ENCODE results near the gene KDM8.

The KDM8 gene

DNA sequence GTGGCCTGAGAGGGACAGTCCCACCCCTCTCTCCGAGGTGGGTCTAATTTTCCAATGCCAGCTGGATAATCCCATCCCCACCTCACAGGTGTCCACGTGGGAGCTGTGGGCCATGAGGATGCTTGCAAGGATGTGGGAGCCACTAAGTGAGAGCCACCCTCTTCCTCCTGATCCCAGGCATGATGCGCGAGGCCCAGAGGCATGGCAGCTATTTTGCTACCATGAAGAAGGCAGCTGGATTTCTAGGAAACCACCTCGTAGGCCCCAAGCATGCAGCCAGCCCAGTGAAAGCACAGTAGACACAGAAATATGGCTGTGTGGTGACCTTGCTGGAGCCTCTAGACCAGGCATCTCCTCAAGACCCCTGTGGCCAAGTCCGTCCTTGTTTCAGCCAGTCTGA lies 20.4 kb downstream of the KDM8 start:
- Histone ChIP-seq H2AFZ (ENCODE audit: low read length) (no peak overlapping the region), H3K9me3 (ENCODE audit: insufficient read depth, low read depth, low read length) (no peaks in the 10 kb centered on the region), H3K9ac (ENCODE audit: low read depth, low read length, poor library complexity, severe bottlenecking) (no peak overlapping the region), H3K4me2 (ENCODE audit: low read depth, low read length, poor library complexity, severe bottlenecking) (no peak overlapping the region), H3K36me3 (ENCODE audit: insufficient read depth, low read length) (peaks cover 5% of the 10 kb centered on the region; the same call in 1 of the 2 replicates), H3K27me3 (ENCODE audit: insufficient read depth, low read length, poor library complexity, severe bottlenecking) (no peaks in the 10 kb centered on the region), H3K9me2 (replicated peaks; ENCODE audit: low read depth, low read length) (no peaks in the 10 kb centered on the region), H3F3A (ENCODE audit: low read depth) (no peaks in the 10 kb centered on the region; the same call in 1 of the 2 replicates), H3K4me3 (ENCODE audit: low read length, poor library complexity, severe bottlenecking) (no peak overlapping the region), H4K20me1 (ENCODE audit: insufficient read depth, low read length, poor library complexity, severe bottlenecking) (no peaks in the 10 kb centered on the region), H3K4me1 (ENCODE audit: insufficient read depth, low read length, poor library complexity, severe bottlenecking) (no peaks in the 10 kb centered on the region), H3K79me2 (ENCODE audit: insufficient read depth, low read length) (no peaks in the 10 kb centered on the region)
- no peak for TF ChIP-seq EZH2phosphoT487 (IDR thresholded peaks at IDR 0.05; ENCODE audit: borderline replicate concordance)
- TF ChIP-seq, protein P1, sequence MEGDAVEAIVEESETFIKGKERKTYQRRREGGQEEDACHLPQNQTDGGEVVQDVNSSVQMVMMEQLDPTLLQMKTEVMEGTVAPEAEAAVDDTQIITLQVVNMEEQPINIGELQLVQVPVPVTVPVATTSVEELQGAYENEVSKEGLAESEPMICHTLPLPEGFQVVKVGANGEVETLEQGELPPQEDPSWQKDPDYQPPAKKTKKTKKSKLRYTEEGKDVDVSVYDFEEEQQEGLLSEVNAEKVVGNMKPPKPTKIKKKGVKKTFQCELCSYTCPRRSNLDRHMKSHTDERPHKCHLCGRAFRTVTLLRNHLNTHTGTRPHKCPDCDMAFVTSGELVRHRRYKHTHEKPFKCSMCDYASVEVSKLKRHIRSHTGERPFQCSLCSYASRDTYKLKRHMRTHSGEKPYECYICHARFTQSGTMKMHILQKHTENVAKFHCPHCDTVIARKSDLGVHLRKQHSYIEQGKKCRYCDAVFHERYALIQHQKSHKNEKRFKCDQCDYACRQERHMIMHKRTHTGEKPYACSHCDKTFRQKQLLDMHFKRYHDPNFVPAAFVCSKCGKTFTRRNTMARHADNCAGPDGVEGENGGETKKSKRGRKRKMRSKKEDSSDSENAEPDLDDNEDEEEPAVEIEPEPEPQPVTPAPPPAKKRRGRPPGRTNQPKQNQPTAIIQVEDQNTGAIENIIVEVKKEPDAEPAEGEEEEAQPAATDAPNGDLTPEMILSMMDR (conservative IDR thresholded peaks at IDR 0.05; ENCODE audit: low read length) = no peak

DNA sequence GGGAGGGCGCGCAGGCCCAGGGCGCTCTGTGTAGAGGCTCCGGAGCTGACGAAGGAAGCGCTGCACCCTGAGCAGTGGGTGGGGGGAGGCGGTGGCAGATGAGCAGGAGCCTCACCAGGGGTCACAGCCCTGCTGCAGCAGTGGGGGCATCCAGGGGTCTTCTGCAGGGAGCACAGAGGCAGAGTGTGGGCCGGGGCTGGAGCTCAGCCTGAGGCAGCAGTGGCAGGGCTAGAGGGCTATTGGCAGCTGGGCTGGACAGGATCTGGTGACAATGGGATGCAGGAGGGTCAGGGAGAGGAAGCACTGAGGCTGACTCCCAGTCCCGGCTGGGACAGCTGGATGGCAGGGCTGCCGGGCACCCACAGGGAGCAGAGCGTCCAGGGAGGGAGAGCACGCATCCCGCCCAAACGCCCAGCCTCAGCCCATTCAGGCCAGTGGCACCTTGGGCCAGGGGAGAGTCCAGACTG lies 21.0 kb downstream of the KDM8 start:
- H3K4me3 ChIP-seq (ENCODE audit: low read length, poor library complexity, severe bottlenecking) = no peak overlapping the region
- TF ChIP-seq, protein P1 (conservative IDR thresholded peaks at IDR 0.05; ENCODE audit: low read length) = no peak
- no peak for TF ChIP-seq EZH2phosphoT487 (IDR thresholded peaks at IDR 0.05; ENCODE audit: borderline replicate concordance)
- H4K20me1 ChIP-seq (ENCODE audit: insufficient read depth, low read length, poor library complexity, severe bottlenecking) = no peaks in the 10 kb centered on the region
- no peaks in the 10 kb centered on the region for H3K9me2 ChIP-seq (replicated peaks; ENCODE audit: low read depth, low read length)
- no peak overlapping the region for H3K4me2 ChIP-seq (ENCODE audit: low read depth, low read length, poor library complexity, severe bottlenecking)
- no peaks in the 10 kb centered on the region for H3K9me3 ChIP-seq (ENCODE audit: insufficient read depth, low read depth, low read length)
- no peaks in the 10 kb centered on the region for H3K27me3 ChIP-seq (ENCODE audit: insufficient read depth, low read length, poor library complexity, severe bottlenecking)
- H3K36me3 ChIP-seq (ENCODE audit: insufficient read depth, low read length) = peaks cover 3% of the 10 kb centered on the region; the same call in 1 of the 2 replicates
- no peaks in the 10 kb centered on the region for H3K79me2 ChIP-seq (ENCODE audit: insufficient read depth, low read length)
- H3F3A ChIP-seq (ENCODE audit: low read depth) = no peaks in the 10 kb centered on the region; the same call in 1 of the 2 replicates
- no peaks in the 10 kb centered on the region for H3K4me1 ChIP-seq (ENCODE audit: insufficient read depth, low read length, poor library complexity, severe bottlenecking)
- H2AFZ ChIP-seq (ENCODE audit: low read length) = no peak overlapping the region
- no peak overlapping the region for H3K9ac ChIP-seq (ENCODE audit: low read depth, low read length, poor library complexity, severe bottlenecking)

DNA sequence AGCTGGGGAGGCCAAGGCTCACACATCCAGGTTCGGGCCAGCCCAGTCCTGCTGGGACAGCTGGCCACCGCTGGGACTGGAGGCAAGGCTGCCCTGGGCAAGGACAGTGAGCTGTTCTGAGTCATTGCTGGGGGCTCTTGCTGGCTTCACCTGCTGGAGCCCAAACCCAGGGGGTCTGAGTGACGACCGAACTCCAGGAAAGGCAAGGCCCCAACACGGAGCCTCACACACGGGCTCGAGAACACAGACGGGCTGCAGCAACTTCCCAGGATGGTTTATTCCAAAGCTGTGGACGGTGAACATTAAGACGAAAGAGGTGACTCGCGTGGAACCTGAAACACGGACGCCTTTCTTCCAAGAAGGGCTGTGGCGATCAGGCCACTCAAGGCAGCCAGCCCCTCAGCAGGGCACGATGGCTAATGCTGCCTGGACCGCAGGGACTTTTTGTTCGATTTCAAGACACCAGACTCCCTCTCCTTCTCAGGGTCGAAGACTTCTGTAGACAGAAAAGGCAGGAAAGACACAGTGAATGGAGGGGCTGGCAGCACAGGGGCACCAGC lies 21.5 kb downstream of the KDM8 start:
- H3F3A ChIP-seq (ENCODE audit: low read depth) = no peaks in the 10 kb centered on the region; the same call in 1 of the 2 replicates
- no peaks in the 10 kb centered on the region for H3K79me2 ChIP-seq (ENCODE audit: insufficient read depth, low read length)
- H3K9me3 ChIP-seq (ENCODE audit: insufficient read depth, low read depth, low read length) = no peaks in the 10 kb centered on the region
- no peaks in the 10 kb centered on the region for H4K20me1 ChIP-seq (ENCODE audit: insufficient read depth, low read length, poor library complexity, severe bottlenecking)
- TF ChIP-seq EZH2phosphoT487 (IDR thresholded peaks at IDR 0.05; ENCODE audit: borderline replicate concordance) = no peak
- TF ChIP-seq, protein P1 (conservative IDR thresholded peaks at IDR 0.05; ENCODE audit: low read length) = no peak
- H3K9me2 ChIP-seq (replicated peaks; ENCODE audit: low read depth, low read length) = no peaks in the 10 kb centered on the region
- H2AFZ ChIP-seq (ENCODE audit: low read length) = no peak overlapping the region
- no peaks in the 10 kb centered on the region for H3K4me1 ChIP-seq (ENCODE audit: insufficient read depth, low read length, poor library complexity, severe bottlenecking)
- H3K27me3 ChIP-seq (ENCODE audit: insufficient read depth, low read length, poor library complexity, severe bottlenecking) = no peaks in the 10 kb centered on the region
- H3K4me2 ChIP-seq (ENCODE audit: low read depth, low read length, poor library complexity, severe bottlenecking) = no peak overlapping the region
- no peak overlapping the region for H3K9ac ChIP-seq (ENCODE audit: low read depth, low read length, poor library complexity, severe bottlenecking)
- no peaks in the 10 kb centered on the region; the same call in 1 of the 2 replicates for H3K36me3 ChIP-seq (ENCODE audit: insufficient read depth, low read length)
- no peak overlapping the region for H3K4me3 ChIP-seq (ENCODE audit: low read length, poor library complexity, severe bottlenecking)
